ENCODE results near the gene TRAFD1.

Gene TRAFD1

DNA sequence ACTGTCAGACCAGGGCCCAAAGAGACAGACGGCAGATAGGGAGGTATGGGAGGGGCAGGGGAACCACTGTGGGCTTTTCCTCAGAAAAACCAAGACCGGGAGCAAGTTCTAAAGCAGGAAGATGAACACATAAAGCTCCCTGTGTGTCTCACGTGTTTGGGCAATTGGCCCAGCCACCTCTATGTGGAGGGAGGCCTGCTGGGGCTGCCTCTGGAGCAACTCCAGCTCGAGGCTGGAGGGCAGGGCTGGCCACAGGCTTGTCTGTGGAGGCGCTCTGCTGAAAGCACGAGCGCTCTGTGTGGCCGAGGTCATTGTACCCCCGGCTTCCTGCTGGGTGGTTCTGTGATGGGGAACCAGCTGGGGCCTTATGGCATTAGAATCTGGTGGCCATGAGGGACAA is 36.4 kb downstream of the TRAFD1 start:
- no peak for DNase-seq (ENCODE audit: low read depth)
- no peak overlapping the region for H3K4me3 ChIP-seq (ENCODE audit: control insufficient read depth, low read depth, low read length)
- TF ChIP-seq CTCF (IDR thresholded peaks at IDR 0.05; ENCODE audit: control insufficient read depth, insufficient read depth, low read depth, low read length, missing control alignments) = no peak

GRCh38 chr12:112162241-112162790 is 37.0 kb downstream of the TRAFD1 start:
- H3K4me3 ChIP-seq (ENCODE audit: control insufficient read depth, low read depth, low read length) = no peak overlapping the region
- no peak for TF ChIP-seq CTCF (IDR thresholded peaks at IDR 0.05; ENCODE audit: control insufficient read depth, insufficient read depth, low read depth, low read length, missing control alignments)
- DNase-seq (ENCODE audit: low read depth) = no peak

- DNase-seq (ENCODE audit: low read depth) = no peak
- TF ChIP-seq CTCF (IDR thresholded peaks at IDR 0.05; ENCODE audit: control insufficient read depth, insufficient read depth, low read depth, low read length, missing control alignments) = no peak
- no peak overlapping the region for H3K4me3 ChIP-seq (ENCODE audit: control insufficient read depth, low read depth, low read length)
Measured at GRCh38 chr12:112163056-112163455, 37.7 kb downstream of the TRAFD1 start.

DNA sequence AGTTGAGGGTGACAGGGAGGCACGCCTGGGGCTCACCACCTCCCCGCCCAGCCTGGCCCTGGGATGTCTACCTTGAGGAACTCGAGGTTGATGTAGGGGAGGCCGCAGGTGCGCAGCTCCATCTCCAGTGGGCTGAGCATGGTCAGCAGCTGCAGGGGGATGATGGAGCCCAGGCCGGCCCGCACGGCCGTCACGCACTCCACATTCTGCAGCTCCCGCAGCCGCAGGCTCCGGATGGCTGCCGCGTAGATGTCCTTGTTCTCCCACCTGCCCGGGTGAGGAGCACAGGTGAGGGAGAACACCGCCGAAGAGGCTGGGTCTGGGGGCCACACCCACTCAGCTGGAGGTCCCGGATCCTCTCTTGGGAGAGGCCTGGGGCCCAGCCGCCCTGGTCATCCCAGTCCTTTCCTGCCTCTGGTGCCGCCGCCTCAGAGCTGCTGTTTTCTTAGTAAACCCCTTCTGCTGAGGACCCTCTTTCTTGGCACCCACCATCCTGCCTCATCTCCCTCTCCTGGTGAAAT is 38.2 kb downstream of the TRAFD1 start:
- H3K4me3 ChIP-seq (ENCODE audit: control insufficient read depth, low read depth, low read length) = no peak overlapping the region
- TF ChIP-seq CTCF (IDR thresholded peaks at IDR 0.05; ENCODE audit: control insufficient read depth, insufficient read depth, low read depth, low read length, missing control alignments) = no peak
- DNase-seq (ENCODE audit: low read depth) = no peak

DNA sequence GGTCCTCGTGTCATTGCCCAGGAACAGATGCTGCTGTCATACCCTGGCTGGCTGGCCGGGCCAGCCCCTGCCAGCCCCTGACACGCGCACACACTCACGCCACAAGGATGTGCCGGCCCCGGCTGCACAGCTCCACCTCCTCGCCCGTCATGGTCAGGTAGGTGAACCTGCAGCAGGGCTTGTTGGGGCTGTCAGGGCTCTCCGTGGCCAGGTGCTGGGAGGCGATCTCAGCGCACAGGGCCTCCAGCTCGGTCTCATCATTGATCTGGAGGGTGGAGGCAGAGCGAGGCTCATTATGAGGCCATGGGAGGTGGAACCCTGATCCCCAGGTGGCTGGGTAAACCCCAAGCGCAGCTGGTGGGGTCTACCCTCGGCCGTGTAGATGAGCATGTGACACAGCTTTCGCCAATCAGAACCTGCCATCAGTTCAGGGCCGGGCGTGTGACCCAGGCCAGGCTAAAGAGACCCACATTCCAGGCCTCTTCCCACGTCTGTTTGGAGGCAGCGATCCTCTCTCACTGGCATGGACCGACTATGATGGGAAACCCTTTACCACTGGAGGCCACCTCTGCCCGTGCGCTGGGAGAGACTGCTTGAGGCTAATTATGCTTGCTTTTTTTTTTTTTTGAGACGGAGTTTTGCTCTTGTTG is 38.8 kb downstream of the TRAFD1 start:
- TF ChIP-seq CTCF (IDR thresholded peaks at IDR 0.05; ENCODE audit: control insufficient read depth, insufficient read depth, low read depth, low read length, missing control alignments) = no peak
- H3K4me3 ChIP-seq (ENCODE audit: control insufficient read depth, low read depth, low read length) = no peak overlapping the region
- no peak for DNase-seq (ENCODE audit: low read depth)

GRCh38 chr12:112165624-112166023 is 40.3 kb downstream of the TRAFD1 start:
- H3K4me3 ChIP-seq (ENCODE audit: control insufficient read depth, low read depth, low read length) = no peak overlapping the region
- no peak for TF ChIP-seq CTCF (IDR thresholded peaks at IDR 0.05; ENCODE audit: control insufficient read depth, insufficient read depth, low read depth, low read length, missing control alignments)
- no peak for DNase-seq (ENCODE audit: low read depth)

All from AG09309 (cell line).